ENCODE data around the gene USP36.

GRCh38 chr17:78876094-78876597, 35.5 kb upstream of the USP36 start:
- TF ChIP-seq CTCF (IDR thresholded peaks at IDR 0.05): no peak
- TF ChIP-seq POLR2AphosphoS5 (IDR thresholded peaks at IDR 0.05): no peak
- no peak for TF ChIP-seq POLR2A (IDR thresholded peaks at IDR 0.05)
- TF ChIP-seq EP300 (IDR thresholded peaks at IDR 0.05): no peak
